Liver (tissue), 3 donors: Measurements from ENCODE around the gene FIGLA.

Experiments used
- RAD21 ChIP-seq, 2 donors: IDR thresholded peaks; 2 replicates each; pipeline ENCODE4 v1.6.1; 2016; ENCODE audit warnings: antibody characterized with exemption in 2 of 2, mild to moderate bottlenecking in 2 of 2
- TAF1 ChIP-seq: conservative IDR thresholded peaks from 2 replicates; pipeline ENCODE4 v1.6.1; 2016; ENCODE audit warnings: antibody characterized with exemption, mild to moderate bottlenecking
- TF ChIP-seq, protein P1 (sequence below): fragments of 150-350 bp; IDR thresholded peaks from 2 replicates; pipeline ENCODE4 v1.5.1; 2017; ENCODE audit warnings: improper control_type of control experiment, low read depth, low read length; ENCODE audit not compliant: missing input control
- TF ChIP-seq, protein P2 (sequence below): IDR thresholded peaks from 2 replicates; pipeline ENCODE4 v1.6.1; 2016; ENCODE audit warnings: antibody characterized with exemption
- TF ChIP-seq, protein P3 (sequence below): IDR thresholded peaks from 2 replicates; pipeline ENCODE4 v1.6.1; 2016; ENCODE audit warnings: antibody characterized with exemption, mild to moderate bottlenecking
- TF ChIP-seq, protein P4 (sequence below): IDR thresholded peaks from 2 replicates; pipeline ENCODE4 v1.6.1; 2016; ENCODE audit warnings: antibody characterized with exemption
- donor health status: healthy.
- donor health status: healthy.

DNA sequence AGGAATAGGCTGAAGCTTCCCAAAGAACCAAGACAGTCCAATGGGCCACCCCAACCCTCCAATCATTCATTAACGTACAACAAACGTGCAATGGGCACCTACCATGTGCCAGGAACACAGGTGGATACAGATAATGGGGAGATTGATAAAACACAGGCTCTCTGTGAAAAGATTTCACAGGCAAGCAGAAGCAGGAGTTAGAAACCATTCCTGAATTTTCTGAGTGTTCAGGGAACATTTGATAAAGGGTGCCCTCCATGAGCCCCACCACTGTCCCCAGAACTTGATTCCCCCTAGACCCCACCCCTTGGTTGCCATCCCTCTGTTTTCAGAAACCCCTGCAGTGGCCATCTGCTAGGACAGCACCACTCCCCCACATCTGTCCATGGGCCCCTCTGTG, 43.7 kb upstream of the FIGLA start:
- TF ChIP-seq, protein P1, sequence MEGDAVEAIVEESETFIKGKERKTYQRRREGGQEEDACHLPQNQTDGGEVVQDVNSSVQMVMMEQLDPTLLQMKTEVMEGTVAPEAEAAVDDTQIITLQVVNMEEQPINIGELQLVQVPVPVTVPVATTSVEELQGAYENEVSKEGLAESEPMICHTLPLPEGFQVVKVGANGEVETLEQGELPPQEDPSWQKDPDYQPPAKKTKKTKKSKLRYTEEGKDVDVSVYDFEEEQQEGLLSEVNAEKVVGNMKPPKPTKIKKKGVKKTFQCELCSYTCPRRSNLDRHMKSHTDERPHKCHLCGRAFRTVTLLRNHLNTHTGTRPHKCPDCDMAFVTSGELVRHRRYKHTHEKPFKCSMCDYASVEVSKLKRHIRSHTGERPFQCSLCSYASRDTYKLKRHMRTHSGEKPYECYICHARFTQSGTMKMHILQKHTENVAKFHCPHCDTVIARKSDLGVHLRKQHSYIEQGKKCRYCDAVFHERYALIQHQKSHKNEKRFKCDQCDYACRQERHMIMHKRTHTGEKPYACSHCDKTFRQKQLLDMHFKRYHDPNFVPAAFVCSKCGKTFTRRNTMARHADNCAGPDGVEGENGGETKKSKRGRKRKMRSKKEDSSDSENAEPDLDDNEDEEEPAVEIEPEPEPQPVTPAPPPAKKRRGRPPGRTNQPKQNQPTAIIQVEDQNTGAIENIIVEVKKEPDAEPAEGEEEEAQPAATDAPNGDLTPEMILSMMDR, result no peak
- TF ChIP-seq RAD21 (IDR thresholded peaks at IDR 0.05) (no peak), TAF1 (no peak)
- TF ChIP-seq, protein P2, sequence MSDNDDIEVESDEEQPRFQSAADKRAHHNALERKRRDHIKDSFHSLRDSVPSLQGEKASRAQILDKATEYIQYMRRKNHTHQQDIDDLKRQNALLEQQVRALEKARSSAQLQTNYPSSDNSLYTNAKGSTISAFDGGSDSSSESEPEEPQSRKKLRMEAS, result no peak
- TF ChIP-seq, protein P3, sequence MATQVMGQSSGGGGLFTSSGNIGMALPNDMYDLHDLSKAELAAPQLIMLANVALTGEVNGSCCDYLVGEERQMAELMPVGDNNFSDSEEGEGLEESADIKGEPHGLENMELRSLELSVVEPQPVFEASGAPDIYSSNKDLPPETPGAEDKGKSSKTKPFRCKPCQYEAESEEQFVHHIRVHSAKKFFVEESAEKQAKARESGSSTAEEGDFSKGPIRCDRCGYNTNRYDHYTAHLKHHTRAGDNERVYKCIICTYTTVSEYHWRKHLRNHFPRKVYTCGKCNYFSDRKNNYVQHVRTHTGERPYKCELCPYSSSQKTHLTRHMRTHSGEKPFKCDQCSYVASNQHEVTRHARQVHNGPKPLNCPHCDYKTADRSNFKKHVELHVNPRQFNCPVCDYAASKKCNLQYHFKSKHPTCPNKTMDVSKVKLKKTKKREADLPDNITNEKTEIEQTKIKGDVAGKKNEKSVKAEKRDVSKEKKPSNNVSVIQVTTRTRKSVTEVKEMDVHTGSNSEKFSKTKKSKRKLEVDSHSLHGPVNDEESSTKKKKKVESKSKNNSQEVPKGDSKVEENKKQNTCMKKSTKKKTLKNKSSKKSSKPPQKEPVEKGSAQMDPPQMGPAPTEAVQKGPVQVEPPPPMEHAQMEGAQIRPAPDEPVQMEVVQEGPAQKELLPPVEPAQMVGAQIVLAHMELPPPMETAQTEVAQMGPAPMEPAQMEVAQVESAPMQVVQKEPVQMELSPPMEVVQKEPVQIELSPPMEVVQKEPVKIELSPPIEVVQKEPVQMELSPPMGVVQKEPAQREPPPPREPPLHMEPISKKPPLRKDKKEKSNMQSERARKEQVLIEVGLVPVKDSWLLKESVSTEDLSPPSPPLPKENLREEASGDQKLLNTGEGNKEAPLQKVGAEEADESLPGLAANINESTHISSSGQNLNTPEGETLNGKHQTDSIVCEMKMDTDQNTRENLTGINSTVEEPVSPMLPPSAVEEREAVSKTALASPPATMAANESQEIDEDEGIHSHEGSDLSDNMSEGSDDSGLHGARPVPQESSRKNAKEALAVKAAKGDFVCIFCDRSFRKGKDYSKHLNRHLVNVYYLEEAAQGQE, result no peak
- TF ChIP-seq, protein P4, sequence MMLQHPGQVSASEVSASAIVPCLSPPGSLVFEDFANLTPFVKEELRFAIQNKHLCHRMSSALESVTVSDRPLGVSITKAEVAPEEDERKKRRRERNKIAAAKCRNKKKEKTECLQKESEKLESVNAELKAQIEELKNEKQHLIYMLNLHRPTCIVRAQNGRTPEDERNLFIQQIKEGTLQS, result no peak
